GM18858 (cell line): Measurements from ENCODE around the gene GTF3C1.

Source experiments
- ATAC-seq: cut with Tn5 transposase; IDR thresholded peaks from one replicate; pipeline ENCODE4 v1.9.1; 2021; ENCODE audit not compliant: unreplicated experiment

GTF3C1 gene

DNA sequence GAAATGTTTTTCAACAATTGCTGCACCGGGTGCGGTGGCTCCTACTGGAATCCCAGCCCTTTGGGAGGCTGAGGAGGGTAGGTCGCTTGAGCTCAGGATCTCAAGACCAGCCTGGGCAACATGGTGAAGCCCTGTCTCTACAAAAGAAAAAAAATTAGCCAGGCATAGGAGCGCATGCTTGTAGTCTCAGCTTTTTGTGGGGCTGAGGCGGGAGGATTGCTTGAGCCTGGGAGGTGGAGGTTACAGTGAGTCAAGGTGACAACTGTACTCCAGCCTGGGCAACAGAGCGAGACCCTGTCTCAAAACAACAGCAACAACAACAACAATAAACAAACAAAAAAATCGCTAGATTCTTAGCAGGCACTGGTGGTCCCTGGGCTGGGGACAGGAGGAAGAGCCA, 119.2 kb downstream of the GTF3C1 start:
- ATAC-seq = no peak

DNA sequence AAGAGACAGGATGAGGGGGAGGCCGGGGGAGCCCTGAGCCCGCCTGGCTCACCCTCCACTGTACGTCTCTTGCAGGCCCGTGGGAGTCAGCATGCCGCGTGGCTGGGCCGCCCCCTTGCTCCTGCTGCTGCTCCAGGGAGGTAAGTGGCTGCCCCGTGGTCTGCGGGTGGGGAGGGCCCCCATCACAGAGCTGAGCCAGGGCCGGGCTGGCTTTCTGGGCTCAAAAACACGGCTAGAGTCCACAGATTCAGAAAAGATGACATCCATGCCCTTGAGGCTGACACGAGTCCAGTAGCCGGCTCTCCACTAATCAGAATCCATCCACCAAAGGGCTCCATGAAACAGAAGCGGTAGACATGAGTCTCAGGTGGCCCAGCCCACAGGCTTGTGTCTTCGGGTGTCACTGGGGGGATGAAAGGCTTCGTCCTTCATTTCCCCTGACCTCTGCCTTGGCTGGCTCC, 119.7 kb downstream of the GTF3C1 start:
- no peak for ATAC-seq

DNA sequence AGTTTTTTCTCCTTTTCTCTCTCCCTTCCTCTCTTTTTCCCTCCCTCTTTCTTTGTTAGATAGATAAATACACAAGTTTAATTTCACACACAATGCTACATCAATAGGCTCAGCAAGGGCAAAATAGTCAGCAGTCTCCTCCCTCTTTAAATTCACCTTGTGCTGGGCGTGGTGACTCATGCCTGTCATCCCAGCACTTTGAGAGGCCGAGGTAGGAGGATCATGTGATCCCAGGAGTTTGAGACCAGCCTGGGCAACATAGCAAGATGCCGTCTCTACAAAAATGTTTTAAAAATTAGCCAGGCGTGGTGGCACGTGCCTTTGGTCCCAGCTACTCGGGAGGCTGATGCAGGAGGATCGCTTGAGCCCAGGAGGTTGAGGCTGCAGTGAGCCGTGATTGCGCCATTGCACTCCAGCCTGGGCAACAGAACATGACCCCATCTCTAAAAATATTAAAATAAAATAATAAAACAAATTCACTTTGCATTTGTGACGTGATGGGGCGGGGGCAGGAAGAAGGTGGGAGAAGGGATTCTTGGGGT, 120.3 kb downstream of the GTF3C1 start:
- ATAC-seq = no peak

DNA sequence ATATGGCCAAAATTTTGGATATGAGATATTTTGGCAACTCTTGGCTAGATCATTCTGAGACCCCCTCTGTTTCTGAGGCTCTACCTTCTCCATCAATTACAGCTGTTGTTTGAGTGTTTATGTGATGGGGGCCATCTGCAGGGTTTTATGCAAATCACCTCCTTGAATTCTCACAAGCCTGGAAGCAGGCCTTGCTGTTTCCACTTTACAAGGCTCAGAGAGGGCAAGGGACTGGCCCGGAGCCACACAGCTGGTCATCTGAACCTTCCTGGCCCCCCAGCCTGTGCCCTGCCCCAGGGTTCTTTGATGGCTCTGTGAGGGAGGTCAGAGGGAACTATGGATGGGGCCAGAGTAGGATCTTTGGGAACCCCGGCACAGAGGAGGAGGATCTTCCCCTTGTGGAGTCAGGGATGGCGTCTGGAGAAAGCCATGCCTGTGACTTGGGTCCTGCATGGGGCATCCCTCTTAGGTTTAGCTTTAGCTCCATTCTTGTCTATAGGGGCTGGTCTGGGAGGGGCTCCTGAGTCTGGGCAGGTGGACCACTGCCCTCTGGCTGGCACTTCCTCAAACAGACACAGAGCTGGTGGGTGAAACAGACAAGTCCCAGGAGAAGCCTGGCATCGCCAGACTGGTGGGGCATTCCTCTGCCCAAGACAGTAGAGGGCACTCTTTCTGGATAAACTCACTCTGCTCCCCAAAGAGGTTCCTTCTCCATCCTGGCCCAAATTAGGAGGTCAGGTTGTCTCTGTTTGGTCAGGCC, 121.5 kb downstream of the GTF3C1 start:
- no peak for ATAC-seq

DNA sequence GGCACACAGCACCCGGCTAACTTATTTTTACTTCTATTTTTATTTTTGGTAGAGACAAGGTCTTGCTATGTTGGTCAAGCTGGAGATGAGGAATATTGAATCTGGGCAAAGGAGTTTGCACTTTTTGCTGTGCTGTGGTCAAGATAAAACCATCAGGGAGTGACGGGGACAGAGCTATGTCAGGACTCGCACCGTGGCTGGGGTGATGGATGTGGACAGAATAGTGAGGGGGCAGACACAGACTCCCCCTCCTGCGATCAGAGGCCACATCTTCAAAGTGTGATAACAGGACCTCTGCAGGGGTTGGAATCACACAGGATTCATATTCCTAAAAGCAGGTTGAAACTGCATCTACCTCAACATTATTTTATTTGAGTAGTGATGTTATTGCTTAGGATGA, 122.2 kb downstream of the GTF3C1 start:
- no peak for ATAC-seq

DNA sequence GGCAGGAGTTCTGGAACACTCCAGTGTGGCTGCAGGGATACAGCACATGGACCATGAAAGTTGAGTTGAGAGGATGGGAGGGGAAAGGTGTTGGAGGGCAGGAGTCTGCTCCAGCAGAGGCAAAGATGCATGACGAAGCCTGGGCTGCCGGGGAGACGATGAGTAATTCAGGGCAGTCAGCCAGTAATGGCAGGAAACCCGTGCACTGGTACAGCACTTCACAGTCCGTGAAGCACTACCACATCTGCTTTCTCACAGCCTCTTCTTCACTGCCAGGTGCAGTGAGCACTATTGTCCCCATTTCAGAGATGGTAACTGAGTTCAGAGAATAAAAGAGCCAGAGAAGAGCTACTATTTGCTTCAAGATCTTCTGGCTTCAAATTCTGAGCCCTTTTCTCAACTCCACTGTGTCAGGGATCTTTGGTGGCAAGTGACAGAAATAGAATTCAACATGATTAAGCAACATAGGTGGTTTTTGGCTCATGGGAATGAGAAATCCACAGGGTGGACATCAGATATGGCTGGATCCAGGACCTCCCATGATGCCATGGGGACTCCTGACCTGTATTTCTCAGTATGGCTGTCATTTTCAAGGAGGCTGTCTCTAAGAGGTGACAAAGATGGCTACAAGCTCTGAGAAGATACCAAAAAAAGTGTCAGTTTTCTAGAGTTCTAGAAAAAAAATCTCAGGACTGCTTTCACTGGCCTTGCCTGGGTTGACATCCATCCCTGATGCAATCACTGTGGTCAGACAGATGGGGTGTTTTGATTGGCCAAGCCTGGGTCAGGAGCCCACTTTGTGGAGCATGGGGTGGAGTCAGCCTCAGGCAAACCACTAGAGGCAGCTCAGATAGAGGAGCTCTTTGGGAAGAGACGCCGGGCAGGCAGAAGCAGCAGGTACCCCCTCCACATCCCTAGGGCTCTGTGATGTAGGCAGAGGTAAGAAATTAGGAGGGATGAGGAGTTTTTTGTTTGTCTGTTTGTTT, 123.0 kb downstream of the GTF3C1 start:
- peak; percentile 71 for ATAC-seq

DNA sequence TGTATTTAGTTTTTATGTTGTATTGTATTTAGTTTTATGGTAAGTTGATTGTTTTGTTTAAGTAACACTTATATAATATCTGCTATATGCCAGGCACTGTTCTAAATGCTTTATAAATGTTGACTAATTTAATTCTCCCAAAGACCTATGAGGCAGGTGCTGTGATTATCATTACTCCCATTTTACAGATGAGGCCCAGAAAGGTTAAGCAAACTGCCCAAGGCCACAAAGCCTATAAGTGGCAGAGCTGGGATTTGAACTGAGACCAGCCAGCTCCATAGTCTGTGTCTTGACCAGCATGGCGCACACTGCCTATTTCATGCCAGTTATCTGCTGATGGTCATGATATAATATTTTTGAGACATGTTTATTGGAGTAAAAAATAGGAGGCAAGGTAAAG, 123.8 kb downstream of the GTF3C1 start:
- ATAC-seq = no peak

DNA sequence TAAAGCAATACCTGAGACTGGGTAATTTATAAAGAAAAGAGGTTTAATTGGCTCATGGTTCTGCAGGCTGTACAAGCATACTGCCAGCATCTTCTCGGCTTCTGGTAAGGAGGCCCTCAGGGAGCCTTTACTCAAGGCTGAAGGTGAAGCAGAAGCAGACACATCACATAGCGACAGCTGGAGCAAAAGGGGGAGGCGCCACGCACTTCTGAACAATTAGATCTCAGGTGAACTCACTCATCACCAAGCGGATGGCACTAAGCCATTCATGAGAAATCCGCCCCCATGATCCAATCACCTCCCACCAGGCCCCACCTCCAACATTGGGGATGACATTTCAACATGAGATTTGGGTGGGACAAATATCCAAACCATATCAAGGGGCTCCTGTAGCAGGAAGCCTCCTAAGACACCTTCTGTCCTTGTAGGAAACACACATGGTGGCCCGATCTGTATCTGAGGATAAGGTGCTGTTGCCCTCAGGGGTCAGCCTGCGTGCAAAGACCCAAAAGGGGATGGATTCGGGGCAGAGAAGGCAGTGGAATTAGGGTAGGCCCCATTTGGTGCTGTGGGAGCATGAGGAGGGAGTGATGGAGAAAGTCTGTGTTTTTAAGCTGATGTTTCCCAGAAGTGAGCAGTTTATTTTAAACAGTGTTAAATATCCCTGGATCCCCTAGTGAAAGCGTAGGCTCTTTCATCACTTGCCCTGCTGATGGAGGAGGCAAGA, 124.8 kb downstream of the GTF3C1 start:
- no peak for ATAC-seq

DNA sequence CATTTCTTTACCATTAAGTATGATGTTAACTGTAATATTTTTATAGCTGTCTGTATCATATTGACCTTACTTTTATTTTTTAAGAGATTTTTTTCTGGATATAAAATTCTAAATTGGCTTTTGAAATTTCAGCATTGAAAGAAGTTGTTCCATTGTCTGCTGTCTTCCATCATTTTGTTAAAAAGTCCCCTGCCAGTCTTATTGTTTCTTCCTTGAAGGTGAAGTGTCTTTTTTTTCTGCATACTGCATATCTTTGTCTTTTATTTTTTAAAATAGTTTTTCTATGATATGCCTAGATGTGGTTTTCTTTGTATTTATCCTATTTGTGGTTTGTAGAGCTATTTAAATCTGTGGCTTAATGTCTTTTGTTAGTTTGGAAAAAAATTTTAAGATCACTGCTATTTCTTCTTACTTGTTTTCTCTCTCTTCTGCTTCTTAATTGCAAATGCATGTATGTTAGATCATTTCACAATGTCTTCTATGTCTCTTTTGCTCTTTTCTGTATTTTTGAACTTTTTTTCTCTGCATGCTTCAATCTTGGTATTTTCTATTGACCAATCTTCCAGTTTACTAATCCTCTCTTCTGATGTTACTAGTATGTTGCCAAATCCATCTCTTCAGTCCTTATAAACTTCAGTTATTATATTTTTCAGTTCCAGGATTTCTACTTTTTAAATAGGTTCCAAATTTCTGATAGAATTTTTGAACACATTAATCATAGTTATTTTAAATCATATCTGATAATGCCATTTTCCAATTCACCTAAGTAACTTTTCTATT, 127.6 kb downstream of the GTF3C1 start:
- ATAC-seq = no peak

DNA sequence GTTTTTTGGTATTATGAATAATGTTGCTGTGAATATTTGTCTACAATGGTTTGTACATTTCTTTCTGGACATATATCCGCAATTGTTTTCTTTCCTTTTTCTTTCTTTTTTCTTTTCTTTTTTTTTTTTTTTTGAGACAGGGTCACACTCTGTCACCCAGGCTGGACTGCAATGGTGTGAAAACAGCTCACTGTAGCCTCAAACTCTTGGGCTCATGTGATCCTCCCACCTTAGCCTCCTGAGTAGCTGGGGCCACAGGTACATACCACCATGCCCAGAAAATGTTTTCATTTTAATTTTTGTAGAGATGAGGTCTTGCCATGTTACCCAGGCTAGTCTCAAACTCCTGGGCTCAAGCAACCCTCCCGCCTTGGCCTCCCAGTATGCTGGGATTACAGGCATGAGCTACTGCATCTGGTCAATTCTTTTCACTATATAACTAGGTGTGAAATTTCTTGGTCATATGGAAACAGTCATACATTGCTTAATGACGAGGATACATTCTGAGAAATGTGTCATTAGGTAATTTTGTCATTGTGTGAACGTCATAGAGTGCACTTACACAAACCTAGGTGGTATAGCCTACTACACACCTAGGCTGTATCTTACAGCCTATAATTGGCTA, 132.6 kb downstream of the GTF3C1 start:
- ATAC-seq = no peak

DNA sequence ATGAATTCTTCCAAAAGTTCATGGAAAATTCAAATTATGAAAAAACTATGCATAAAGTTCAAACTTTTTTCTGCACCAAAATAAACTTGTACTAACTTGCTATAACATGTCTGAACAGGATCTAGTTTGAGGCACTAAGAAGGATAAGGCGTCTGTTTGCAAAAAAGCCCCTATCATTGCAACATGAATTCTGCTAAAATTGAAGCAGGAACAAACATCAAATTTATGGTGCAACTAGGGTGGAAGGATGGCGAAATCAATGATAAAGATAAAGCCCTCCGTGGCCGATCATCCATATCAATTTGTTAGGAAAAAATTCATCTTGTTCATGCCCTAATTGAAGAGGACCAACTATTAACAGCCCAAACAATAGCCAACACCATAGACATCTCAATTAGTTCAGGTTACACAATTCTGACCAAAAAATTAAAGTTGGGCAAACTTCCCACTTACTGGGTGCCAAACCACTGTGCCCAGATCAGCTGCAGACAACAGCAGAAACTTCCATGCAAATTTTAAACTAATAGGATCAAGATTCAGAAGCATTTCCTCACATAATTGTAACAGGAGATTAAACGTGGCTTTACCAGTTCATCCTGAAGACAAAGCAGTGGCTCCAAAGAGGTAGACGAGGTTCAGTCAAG, 134.8 kb downstream of the GTF3C1 start:
- ATAC-seq = no peak

DNA sequence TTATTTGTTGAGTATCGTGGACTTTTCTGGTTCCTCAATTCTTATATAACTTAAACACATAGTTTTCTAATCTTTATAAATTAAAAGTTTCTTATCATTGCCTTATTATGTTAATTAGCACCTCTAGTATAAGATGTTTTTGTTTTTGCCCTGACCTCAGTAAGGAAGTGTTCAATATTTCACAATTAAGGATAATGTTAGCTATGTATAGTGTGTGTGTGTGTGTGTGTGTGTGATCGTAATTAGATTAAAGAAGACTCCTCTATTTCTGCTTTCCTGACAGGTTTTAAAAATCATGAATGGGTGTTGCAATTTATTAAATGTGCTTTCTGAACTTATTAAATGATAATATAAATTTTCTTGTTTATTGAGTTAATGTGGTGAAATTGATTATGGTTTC, 135.8 kb downstream of the GTF3C1 start:
- no peak for ATAC-seq

DNA sequence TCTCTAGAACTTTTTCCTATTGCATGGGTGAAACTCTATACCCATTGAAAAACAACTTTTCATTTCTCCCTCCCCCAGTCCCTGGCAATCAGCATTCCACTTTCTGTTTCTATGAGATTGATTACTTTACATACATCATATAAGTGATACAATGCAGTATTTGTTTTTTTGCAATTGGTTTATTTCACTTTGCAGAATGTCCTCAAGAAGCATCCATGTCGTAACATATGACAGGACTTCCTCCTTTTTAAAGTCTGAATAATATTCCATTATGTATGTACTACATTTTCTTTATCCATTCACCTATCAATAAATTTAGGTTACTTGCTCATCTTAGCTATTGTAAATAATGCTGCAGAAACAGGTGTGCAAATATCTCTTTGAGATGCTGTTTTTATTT, 139.0 kb downstream of the GTF3C1 start:
- no peak for ATAC-seq
